GM20431 (cell line): ENCODE measurements around the gene MVB12B.
"Not testable (repeated sequence)": the region's sequence is repeated elsewhere in the genome, so short reads cannot be mapped to it uniquely, and the experiment has no call there.

ENCODE experiments used
- in situ Hi-C: fragments of 300-500 bp; cut with MseI, MboI; formaldehyde crosslinking; loops from one replicate; pipeline ENCODE4 v1.15.0; 2020; ENCODE audit warnings: low sequenced_read_pairs; ENCODE audit not compliant: unreplicated experiment

MVB12B gene

DNA sequence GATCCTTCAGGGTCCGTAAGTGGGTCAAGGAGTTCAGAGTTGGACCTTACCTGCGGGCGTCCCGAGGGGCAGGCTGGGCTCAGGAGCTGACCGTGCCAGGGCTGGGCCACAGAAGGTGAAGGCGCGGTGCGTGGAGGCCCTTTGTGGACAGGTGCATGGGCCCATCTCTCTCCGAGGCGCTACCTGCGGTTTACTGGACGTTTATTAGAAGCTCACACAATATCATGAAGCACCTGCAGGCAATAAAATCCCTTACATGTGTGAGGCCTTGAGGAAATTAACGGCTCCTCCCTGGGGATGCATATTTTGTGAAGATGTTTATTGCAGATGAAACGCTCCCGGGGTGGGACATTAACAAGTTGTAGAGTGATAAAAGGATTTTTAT is 207.3 kb downstream of the MVB12B start:
- in situ Hi-C loops, result no loop called here

DNA sequence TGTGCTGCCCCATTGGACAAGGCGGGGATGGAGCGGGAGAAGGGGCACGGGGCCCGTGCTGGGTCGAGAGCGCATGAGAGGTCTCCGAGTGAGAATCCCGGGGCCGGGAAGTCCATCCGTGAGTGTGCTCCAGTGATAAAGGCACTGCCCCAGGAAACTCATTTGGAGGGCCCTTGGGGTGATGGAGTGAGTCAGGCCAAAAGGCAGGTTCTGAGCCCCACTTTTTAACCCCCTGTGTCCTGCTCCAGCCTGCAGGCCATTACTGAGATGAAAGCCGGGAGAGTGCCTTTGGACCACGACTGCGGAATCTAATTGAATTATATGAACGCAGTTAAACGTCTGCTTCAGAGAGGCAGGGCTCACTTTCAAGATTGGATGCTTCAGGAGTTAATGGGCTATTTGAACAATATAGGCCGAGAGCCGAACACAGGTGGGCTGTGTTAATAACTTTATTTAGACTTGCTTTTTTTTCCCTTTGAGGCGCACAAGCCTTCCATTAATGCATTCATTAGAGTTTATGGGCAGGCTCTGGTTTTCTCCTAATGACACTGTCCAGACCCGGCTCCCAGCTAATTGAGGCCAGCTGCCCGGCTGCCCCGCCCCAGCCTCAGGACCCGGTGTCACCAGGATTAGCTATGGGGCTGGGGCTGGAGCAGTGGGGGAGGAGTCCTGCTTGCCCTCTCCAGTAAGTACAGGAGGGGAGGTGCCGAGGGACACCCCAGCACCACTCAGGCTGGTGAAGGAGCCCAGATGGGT is 208.0 kb downstream of the MVB12B start:
- in situ Hi-C loops, result no loop called here

DNA sequence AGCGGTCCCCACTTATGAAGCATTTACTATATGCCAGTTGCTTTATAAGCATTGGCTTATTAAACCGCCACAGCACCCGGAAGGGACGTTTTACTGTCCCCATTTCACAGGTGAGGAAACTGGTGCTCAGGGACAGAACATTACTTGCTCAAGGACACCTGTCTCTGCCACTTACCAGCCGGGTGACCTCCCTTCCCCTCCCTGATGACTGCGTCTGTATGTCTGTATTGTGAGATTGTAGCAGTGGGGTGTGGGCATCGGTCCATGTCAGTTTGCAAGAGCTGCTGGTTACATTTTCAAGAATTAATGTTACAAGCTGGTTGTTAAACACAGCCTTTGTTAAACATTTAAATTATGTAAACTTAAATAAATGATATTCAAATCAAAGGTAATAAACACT is 209.5 kb downstream of the MVB12B start:
- in situ Hi-C loops, result no loop called here

DNA sequence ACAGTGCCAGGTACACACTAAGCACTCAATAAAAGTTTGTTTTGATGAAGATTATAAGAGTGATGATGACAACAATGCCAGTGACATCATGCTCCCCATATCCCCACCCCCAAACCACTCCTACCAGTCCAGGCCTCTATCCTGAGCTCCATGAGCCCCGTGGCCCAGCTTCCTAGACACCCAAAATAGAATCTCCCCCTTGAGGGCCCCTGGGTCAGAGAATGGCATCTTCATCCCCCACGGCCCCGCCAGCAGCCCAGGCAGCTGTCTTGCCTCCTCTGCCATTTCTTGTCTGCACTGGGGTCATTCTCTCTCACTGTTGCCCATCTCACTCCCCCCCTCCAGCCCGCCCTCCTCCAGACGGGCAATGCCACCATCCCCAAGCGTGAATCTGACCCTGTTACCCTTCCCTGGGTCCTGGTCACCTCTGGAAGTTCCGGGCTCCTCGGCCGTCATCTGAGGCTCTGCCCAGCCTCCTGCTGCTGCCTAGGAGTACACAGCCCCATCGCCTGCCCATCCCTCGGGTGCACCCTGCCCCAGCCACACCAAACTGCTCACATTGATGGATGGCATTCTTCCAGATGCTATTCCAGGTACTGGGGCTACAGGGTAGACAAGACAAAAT is 210.3 kb downstream of the MVB12B start:
- in situ Hi-C loops, result no loop called here

DNA sequence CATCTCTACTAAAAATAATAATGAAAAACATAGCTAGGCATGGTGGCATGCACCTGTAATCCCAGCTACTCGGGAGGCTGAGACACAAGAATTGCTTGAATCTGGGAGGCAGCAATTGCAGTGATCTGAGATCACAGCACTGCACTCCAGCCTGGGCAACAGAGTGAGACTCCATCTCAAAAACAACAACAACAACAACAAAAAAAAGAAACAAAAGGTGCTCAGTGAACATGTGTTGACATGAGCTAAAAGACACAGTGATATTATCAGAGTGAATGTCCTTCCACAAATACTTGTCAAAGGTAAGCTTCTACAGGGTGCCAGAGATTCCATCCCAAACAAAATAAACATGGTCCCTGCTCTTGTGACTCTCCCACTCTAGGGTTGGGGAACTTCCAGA is 211.9 kb downstream of the MVB12B start:
- in situ Hi-C loops, result no loop called here

DNA sequence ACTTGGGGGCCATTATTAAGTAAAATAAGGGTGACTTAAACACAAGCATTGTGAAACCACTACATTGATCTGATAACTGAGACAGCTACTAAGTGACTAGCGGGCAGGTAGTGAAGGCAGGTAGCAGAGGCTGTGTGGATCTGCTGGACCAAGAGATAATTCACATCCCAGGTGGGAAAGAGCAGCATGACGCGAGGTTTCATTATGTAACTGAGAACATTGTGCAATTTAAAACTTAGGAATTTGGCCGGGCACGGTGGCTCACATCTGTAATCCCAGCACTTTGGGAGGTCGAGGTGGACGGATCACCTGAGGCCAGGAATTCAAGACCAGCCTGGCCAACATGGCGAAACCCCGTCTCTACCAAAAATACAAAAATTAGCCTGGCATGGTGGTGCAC is 213.8 kb downstream of the MVB12B start:
- in situ Hi-C loops, result not testable (repeated sequence)

DNA sequence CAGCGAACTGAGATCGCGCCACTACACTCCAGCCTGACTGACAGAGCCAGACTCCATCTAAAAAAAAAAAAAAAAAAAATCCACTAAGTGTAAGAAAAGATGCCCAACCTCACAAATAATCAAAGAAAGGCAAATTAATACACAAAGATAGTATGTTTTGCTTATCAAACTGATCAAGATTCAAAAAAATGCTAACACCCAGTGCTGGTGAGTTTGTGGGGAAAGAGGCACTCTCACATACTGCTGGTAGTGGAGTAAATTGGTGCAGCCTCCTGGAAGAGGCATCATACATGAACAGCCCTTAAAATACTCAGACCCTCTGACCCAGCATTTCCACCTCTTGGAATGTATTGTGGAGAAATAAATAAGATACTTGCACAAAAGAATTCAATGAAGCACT is 216.9 kb downstream of the MVB12B start:
- in situ Hi-C loops, result no loop called here

DNA sequence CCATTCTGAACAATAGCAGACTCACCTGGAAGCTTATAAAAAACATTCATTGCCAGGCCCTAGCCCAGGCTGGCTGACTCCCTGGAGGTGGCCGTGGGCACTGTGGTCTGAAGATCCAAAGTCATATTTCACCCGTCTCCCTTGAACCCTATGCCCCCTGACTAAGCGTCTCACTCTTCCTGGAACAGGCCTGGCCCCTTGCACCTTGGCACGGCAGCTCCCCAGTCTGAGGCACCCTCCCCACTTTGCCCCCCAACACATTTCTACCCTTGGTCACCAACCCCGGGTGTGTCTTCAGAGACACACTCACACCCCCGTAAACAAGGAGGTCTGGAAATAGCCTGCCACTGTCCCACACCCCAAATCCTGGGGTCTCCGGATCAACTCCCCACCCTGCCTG is 218.5 kb downstream of the MVB12B start:
- in situ Hi-C loops, result no loop called here

DNA sequence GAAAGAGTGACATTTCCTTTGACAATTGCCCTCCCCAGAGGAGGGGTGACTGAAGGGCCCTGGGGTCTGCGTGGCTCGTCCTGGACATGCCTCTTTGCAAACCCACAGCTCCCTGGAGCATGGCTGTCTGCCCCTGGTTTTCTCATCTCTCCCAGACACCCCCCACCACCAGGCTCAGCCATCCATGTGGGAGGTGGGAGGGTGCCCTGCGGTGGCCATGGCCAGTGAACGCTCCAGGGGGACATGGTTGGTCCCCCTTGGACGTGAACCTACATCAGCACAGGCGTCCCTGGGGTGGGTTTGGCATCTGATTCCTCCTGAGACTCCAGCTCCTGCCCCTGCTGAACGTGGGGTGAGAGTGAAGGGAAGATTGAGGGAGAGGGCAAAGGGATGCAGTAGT is 219.4 kb downstream of the MVB12B start:
- in situ Hi-C loops, result no loop called here

DNA sequence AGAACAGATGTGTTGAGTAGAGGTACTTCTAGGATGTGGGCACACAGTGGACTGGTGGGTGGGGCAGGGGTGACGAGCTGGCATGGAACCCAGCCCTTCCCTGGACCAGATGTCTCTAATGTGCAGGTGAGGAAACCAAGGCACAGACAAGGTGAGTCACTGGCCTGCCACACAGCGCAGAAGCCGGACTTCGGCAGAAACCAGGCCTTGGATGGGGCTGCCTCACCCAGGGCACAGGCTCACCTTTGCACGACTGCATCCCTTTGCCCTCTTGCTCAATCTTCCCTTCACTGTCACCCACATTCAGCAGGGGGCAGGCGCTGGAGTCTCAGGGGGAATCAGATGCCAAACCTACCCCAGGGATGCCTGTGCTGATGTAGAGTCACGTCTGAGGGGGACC is 221.7 kb downstream of the MVB12B start:
- in situ Hi-C loops, result no loop called here

DNA sequence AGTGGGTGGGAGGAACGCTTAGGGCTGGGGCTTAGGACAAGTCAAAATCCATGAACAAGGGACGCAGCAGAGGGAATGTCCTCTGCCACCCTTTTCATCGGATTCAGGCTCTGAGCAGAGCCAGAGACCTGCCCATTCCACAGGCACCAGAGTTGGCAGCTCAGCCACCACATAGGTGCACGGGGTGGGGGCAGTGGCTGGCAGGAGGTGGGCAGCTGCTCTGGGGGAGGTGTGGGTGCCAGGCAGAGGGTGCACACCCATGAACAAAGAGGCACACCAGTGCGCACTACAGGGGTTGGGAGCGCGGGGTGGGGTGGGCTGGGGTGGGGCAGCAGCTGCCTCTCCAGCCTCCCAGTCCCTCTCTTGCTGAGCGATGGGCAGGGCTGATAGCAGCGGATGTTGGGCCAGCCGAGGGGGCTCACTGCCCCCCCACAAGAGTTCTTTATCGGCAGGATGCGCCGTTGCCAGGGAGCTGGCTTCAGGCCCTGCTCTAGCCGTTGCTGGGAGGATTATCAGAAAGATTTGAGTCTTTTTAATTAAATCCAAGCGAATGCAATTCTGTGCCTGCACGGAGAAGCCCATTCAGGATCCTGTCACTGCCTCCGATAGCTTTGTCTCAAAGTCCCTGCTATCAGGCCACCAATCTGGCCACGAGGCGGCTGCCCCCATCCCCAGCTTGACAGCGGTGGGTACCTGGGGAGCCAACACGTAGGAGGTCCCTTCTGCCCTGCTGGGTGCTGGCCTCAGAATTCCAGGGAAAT is 222.8 kb downstream of the MVB12B start:
- in situ Hi-C loops, result no loop called here

DNA sequence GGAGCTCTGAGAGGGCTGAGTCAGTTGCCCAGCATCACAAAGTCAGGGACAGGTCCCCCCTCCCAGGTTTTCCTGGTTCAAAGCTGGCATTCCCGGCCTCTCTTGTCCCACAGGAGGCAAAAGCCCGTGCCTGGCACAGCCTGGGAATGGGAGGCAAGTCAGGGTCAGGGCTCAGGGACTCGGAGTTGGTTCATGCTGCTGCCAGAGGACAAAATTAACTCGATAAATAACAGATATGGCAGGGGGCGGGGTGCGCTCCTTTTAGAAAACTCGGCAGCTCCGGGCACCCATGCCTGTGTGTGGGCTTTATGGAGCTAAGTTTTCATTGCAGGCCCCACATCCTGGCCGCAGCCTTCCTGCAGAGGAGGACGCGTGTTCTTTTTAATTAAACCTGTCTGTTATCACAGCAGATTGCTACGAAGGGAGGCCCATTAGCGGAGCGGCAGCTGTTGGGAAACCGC is 224.3 kb downstream of the MVB12B start:
- in situ Hi-C loops, result no loop called here

DNA sequence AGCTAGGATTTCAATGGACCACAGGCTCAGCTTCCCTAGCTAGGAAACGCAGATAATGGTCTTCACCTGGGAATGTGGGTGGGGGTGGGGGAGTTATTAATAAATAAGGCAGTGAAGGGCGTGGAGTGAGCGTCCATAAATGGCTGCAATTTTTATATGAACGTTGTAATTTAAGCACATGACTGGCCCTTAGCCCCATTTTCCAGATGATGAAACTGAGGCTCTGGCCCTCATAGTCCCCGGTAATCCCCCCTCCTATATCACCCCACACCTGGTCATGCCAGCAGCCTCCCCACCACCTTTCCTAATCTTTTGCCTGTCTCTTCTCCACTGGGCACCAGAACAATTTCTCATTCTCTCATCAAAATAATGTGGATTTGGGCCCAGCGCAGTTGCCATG is 225.2 kb downstream of the MVB12B start:
- in situ Hi-C loops, result no loop called here

DNA sequence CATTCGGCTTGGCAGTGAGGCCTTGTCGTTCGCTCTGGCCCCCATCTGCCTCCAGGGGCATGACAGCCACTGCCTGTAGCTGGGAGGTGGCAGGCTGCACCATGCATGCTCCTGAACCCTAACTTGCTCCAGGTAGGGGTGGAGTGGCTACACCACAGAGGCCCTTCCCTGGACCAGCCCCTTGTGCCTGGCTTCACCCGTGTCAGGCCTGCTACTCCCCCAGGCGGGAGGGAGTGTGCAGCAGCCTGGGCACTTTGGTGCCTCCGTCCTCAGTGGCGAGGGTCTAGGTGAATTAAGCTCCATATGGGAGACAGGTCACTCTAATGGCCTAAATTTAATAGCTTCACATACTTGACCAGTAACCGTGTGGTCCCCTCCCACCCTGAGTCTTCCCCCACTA is 227.7 kb downstream of the MVB12B start:
- in situ Hi-C loops, result no loop called here

DNA sequence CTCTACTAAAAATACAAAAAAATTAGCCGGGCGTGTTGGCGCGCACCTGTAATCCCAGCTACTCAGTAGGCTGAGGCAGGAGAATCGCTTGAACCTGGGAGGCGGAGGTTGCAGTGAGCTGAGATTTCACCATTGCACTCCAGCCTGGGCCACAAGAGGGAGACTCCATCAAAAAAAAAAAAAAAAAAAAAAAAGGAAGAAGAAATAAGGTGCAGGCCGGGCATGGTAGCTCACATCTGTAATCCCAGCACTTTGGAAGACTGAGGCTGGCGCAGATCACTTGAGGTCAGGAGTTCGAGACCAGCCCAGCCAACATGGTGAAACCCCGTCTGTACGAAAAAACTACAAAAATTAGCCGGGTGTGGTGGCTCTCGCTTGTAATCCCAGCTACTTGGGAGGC is 228.8 kb downstream of the MVB12B start:
- in situ Hi-C loops, result loop anchor here (5.0 kb wide), 1 partner anchor 53 kb away; no protein-coding TSS in a partner anchor
